ENCODE data around the gene ZCCHC24.

Gene ZCCHC24

GRCh38 chr10:79390057-79390456, 55.4 kb downstream of the ZCCHC24 start:
- no peak for TF ChIP-seq CTCF (IDR thresholded peaks at IDR 0.05; ENCODE audit: unreplicated experiment in 3 of 3)
- Mint-ChIP-seq H3K4me1 (peaks cover 6% of the 10 kb centered on the region), H3K4me3 (no peak overlapping the region), H3K9me3 (no peaks in the 10 kb centered on the region), H3K27ac (peak overlapping the region in 2 of 3 experiments; percentile 22 to 37), H3K27me3 (ENCODE audit: low read depth) (no peaks in the 10 kb centered on the region), H3K36me3 (ENCODE audit: low read depth) (peaks cover 28% of the 10 kb centered on the region)

- Mint-ChIP-seq H3K27me3 (ENCODE audit: low read depth) (no peaks in the 10 kb centered on the region), H3K4me1 (no peaks in the 10 kb centered on the region), H3K4me3 (no peak overlapping the region), H3K27ac (no peak overlapping the region), H3K9me3 (no peaks in the 10 kb centered on the region), H3K36me3 (ENCODE audit: low read depth) (peaks cover 20% of the 10 kb centered on the region)
- TF ChIP-seq CTCF (IDR thresholded peaks at IDR 0.05; ENCODE audit: unreplicated experiment in 3 of 3), result no peak
These were observed 57.2 kb downstream of the ZCCHC24 start for GRCh38 chr10:79387974-79388850.

- Mint-ChIP-seq H3K27ac (peak overlapping the region in 1 of 3 experiments; percentile 53), H3K9me3 (no peaks in the 10 kb centered on the region), H3K27me3 (ENCODE audit: low read depth) (no peaks in the 10 kb centered on the region), H3K4me1 (peaks cover 6% of the 10 kb centered on the region), H3K36me3 (ENCODE audit: low read depth) (peaks cover 13% of the 10 kb centered on the region), H3K4me3 (no peak overlapping the region)
- TF ChIP-seq CTCF (IDR thresholded peaks at IDR 0.05; ENCODE audit: unreplicated experiment in 3 of 3), result no peak
These were observed 57.9 kb downstream of the ZCCHC24 start for GRCh38 chr10:79387466-79387973.

- no peak for TF ChIP-seq CTCF (IDR thresholded peaks at IDR 0.05; ENCODE audit: unreplicated experiment in 3 of 3)
- Mint-ChIP-seq H3K27ac (peak overlapping the region in 1 of 3 experiments; percentile 53), H3K4me3 (no peak overlapping the region), H3K36me3 (ENCODE audit: low read depth) (peaks cover 13% of the 10 kb centered on the region), H3K9me3 (no peaks in the 10 kb centered on the region), H3K27me3 (ENCODE audit: low read depth) (no peaks in the 10 kb centered on the region), H3K4me1 (peaks cover 13% of the 10 kb centered on the region)
These were observed 58.6 kb downstream of the ZCCHC24 start for GRCh38 chr10:79386637-79387465.

- H3K36me3 Mint-ChIP-seq (ENCODE audit: low read depth), result peaks cover 10% of the 10 kb centered on the region
- peaks cover 16% of the 10 kb centered on the region for H3K4me1 Mint-ChIP-seq
- TF ChIP-seq CTCF (IDR thresholded peaks at IDR 0.05; ENCODE audit: unreplicated experiment in 3 of 3), result no peak
- H3K27me3 Mint-ChIP-seq (ENCODE audit: low read depth), result no peaks in the 10 kb centered on the region
- H3K4me3 Mint-ChIP-seq, result no peak overlapping the region
- H3K27ac Mint-ChIP-seq, result peak overlapping the region in 1 of 3 experiments; percentile 31
- no peaks in the 10 kb centered on the region for H3K9me3 Mint-ChIP-seq
These were observed 59.5 kb downstream of the ZCCHC24 start for GRCh38 chr10:79385804-79386531.
